GM18511 (cell line): Measurements from ENCODE around the gene CIITA.
A peak's percentile ranks its signal among the peaks of the same experiment; 100 is the strongest.

ENCODE experiments used
- ATAC-seq: cut with Tn5 transposase; IDR thresholded peaks from one replicate; pipeline ENCODE4 v1.9.1; 2021; ENCODE audit warnings: mild to moderate bottlenecking, moderate library complexity; ENCODE audit not compliant: unreplicated experiment

The CIITA gene

GRCh38 chr16:10851512-10851911, 25.5 kb upstream of the CIITA start:
- ATAC-seq: no peak

GRCh38 chr16:10852286-10852685, 24.7 kb upstream of the CIITA start:
- ATAC-seq: no peak

DNA sequence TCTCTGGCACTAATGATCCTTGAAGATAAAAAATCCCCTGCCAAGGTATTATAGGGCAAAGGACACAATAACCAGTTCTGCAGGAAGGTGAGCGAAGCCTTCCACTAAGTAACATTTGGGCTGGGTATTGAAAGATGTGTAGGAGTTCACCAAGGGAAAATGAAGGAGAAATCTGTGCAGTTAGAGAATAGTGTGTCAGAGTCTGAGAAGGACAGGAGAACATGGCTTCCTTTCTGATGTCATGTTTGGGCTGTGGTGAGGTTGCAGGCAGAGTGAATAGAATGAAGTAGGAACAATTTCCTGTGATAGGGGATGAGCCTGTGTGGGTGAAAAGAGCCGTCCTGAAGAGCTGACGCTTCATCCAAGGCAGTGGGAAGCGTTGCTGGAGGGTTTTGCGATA, 24.1 kb upstream of the CIITA start:
- ATAC-seq: no peak

DNA sequence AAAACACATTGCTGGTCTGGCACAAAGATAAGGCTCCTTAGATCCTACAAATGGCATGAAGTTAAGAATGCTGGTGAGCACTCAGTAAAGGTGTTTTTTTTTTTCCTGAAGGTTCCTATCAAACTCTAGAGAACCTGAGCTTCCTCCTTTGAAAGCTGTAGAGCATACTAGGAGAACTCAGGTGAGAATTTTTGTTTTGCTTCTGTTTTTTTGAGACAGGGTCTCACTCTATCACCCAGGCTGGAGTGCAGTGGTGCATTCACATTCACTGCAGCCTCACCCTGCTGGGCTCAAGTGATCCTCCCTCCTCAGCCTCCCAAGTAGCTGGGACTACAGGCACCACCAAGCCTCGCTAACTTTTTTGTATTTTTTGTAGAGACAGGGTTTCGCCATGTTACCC, 21.0 kb upstream of the CIITA start:
- ATAC-seq: no peak

- ATAC-seq: no peak
Measured at GRCh38 chr16:10858203-10858602, 18.8 kb upstream of the CIITA start.

GRCh38 chr16:10859020-10859419, 18.0 kb upstream of the CIITA start:
- ATAC-seq: no peak

DNA sequence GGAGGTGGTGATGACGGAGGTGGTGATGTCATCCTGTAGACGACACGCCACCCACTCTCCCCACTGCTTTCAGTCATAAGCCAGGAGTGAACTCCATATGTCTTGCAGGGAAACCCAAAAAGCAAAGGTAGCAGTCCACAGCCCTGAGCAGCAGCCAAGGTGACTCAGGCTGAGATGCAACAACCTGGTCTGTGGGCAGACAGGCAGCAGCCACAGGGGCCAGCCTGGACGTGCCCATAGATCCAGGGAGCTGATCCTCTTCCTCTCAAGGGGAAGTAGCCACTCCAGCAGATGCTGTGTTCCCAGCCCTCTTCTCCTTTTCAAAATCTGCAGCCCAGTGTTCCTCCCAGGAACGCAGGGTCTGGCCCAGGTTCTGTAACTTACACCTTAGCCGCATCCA, 17.3 kb upstream of the CIITA start:
- ATAC-seq: no peak

- ATAC-seq: no peak
Measured at GRCh38 chr16:10862438-10862837, 14.6 kb upstream of the CIITA start.

DNA sequence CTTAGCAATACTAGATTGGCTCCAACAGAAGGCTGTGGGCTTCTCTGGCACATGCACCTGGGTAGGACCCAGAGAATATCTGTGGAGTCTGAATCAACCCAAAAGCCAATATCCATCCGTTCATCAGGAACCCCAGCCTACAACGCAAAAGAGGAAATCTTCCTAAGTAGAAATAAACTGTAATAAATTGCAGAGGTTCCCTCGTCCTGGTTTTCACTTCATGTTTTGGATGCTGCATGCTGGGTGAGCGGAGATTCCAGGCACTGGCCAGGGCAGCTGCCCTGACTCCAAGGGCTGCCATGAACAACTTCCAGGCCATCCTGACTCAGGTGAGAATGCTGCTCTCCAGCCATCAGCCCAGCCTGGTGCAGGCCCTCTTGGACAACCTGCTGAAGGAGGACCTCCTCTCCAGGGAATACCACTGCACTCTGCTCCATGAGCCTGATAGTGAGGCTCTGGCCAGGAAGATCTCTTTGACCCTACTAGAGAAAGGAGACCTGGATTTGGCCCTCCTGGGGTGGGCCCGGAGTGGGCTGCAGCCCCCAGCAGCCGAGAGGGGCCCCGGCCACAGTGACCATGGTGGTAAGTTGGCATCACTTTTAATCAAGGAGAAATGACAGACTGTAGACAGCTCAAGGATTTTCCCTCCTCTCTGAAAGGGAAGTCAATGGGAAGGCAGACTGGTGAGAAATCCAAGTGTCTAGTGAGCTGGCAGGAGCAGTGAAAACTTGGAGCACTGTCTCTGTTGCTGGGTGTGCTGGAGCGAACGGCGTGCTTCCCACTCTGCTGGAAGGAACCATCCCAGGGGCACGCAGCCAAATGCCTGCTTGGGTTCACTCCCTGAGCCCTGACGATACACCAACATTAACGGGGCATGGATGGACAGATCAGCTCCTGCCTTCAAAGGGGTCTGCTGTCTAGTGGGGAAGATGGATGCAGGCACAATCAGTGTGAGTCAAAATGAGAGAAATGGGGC, 10.7 kb upstream of the CIITA start:
- ATAC-seq: no peak

- ATAC-seq: no peak
Measured at GRCh38 chr16:10867199-10867598, 9.8 kb upstream of the CIITA start.

DNA sequence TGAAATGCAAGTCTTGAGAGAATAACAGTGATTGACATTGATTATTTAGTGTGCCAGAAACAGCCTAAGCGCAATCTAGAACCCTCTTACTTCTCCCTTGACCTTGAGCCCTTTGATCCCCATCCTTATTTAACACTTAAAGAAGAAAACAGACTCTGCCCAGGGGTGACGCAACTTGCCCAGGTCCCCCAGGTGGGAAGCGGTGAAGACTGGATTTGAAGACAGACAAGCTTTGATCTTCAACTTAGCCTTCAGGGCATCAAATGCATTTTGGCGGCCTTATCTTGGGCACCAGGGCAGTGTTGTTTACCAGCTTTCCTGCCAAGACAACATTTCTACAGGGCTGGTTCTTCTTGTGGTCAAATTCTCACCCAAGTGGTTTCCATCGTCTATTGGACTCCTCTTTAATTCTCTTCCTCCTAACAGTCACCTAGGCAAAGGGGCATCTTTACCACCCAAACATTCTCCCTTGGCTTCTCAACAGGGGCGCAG, 8.9 kb upstream of the CIITA start:
- no peak for ATAC-seq

- peak; percentile 63 for ATAC-seq
Measured at GRCh38 chr16:10868596-10869469, 8.2 kb upstream of the CIITA start.

GRCh38 chr16:10870137-10870776, 6.7 kb upstream of the CIITA start:
- ATAC-seq: peak; percentile 41

- ATAC-seq: no peak
Measured at GRCh38 chr16:10870808-10871156, 6.2 kb upstream of the CIITA start.

- ATAC-seq: peak; percentile 47
Measured at GRCh38 chr16:10871157-10871991, 5.6 kb upstream of the CIITA start.

DNA sequence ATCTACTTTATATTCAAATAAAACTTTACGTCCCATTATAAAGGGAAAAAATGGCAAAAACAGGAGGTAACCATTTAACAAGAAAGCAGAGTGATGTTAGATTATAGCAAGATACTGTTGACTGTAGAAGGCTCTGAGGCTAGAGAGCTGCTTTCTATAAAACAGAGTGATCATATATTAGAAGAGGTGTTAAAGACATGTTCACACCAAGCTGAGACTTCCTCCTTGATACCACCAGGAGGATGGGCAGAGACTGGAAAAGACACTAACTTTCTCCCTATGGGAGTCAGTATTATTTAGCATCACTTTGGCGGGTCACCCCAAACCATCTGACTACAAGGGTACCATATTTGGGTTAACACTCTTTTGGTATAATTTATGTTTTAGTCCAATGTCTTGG, 687 bp upstream of the CIITA start:
- ATAC-seq: no peak

GRCh38 chr16:10877472-10877946, 507 bp downstream of the CIITA start:
- peak; percentile 25 for ATAC-seq

DNA sequence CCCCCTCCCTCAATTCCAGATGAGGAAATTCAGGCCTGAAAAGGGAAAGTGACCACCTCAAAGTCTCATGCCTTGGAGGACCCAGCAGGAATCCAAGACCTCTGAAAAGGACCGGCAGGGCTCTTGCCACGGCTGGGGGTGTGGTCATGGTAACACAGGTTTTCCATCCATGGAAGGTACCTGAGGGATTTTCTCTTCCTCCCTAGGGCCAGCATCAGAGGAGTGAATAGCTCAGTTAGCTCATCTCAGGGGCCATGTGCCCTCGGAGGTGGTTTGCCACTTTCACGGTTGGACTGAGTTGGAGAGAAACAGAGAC, 1.3 kb downstream of the CIITA start:
- ATAC-seq: peak; percentile 18

DNA sequence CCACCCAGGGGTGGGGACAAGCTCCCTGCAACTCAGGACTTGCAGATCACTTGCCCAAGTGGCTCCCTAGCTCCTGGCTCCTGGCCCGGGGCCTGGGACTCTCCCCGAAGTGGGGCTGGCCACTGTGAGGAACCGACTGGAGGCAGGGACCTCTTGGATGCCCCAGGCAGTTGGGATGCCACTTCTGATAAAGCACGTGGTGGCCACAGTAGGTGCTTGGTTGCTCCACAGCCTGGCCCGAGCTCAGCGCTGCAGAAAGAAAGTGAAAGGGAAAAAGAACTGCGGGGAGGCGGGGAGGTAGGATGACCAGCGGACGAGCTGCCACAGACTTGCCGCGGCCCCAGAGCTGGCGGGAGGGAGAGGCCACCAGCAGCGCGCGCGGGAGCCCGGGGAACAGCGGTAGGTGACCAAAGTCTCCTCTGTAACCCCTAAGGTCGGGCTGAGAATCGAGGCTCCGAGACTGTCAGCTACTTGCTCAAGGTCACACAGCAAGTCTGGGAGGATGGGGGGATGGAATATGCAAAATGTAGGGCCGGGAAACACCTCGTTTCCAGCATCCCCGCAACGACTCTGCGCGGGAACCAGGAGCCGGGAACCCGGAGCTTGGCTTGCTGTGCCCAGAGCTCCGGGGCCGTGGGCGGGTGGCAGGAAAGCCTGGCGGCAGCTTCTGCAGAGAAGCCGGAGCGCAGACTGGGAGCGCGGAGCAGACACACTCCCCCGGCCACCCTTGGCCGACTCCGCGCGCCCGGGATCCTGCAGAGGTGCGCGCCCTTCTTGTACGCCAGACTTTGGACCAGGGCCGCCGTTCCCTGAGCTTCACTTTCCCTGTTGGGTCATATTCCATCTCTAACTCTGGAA, 1.9 kb downstream of the CIITA start:
- ATAC-seq: peak; percentile 36
